Measurements from ENCODE around the gene TSPAN13.

GRCh38 chr7:16815001-16815400 lies 61.4 kb downstream of the TSPAN13 start:
- TF ChIP-seq CTCF (IDR thresholded peaks at IDR 0.05 in 8 of 11, conservative IDR thresholded peaks at IDR 0.05 in 3 of 11) = no peak
- TF ChIP-seq POLR2AphosphoS5 (IDR thresholded peaks at IDR 0.05) = no peak
- TF ChIP-seq POLR2A (IDR thresholded peaks at IDR 0.05) = no peak
